Heart left ventricle (tissue), 16 donors: ENCODE results near the gene GARIN5B. TPM values are rescaled to one million over a fixed set of nuclear protein-coding genes. Genes with fewer than 3 reads are reported as not detected.

Experiments used
- ATAC-seq, 4 donors: fragments of 200-7000 bp; cut with Tn5 transposase; one replicate each; pipeline ENCODE4 v1.9.1; 2020 to 2022; ENCODE audit warnings: moderate library complexity in 4 of 4, mild to moderate bottlenecking in 3 of 4, moderate number of reproducible peaks in 1 of 4
- DNase-seq, 5 donors: peaks; one replicate each; pipeline ENCODE4 v3.0.0-alpha.2; 2020
- H3K27ac ChIP-seq, 12 donors: fragments of 200-600 bp; sonication (generic) in 4 of 12; one replicate each; pipeline versions ENCODE4 v1.5.0 to v1.8.0; 2016 to 2022; ENCODE audit warnings: mild to moderate bottlenecking in 2 of 12
- H3K27me3 ChIP-seq, 9 donors: fragments of 200-600 bp; sonication (generic) in 2 of 9; one replicate each; pipeline versions ENCODE4 v1.5.1 to v1.8.0; 2016 to 2022; ENCODE audit warnings: mild to moderate bottlenecking in 3 of 9
- H3K36me3 ChIP-seq, 9 donors: fragments of 200-600 bp; sonication (generic) in 2 of 9; one replicate each; pipeline versions ENCODE4 v1.5.0 to v1.8.0; 2018 to 2022; ENCODE audit warnings: mild to moderate bottlenecking in 2 of 9
- H3K4me1 ChIP-seq, 12 donors: fragments of 200-600 bp; sonication (generic) in 4 of 12; one replicate each; pipeline versions ENCODE4 v1.5.0 to v1.8.0; 2016 to 2022; ENCODE audit warnings: mild to moderate bottlenecking in 3 of 12
- H3K4me3 ChIP-seq, 12 donors: fragments of 200-600 bp; sonication (generic) in 4 of 12; one replicate each; pipeline versions ENCODE4 v1.5.0 to v1.8.0; 2017 to 2022; ENCODE audit warnings: mild to moderate bottlenecking in 9 of 12, moderate library complexity in 4 of 12
- H3K9me3 ChIP-seq, 12 donors: fragments of 200-600 bp; sonication (generic) in 4 of 12; one replicate each; pipeline versions ENCODE4 v1.5.0 to v1.8.0; 2016 to 2022; ENCODE audit warnings: mild to moderate bottlenecking in 1 of 12
- CTCF ChIP-seq, 12 donors: fragments of 200-600 bp; sonication (generic) in 4 of 12; IDR thresholded peaks; one replicate each; pipeline versions ENCODE4 v1.5.0 to v1.8.0; 2018 to 2022; ENCODE audit warnings: antibody characterized with exemption in 12 of 12, mild to moderate bottlenecking in 5 of 12
- POLR2A ChIP-seq, 2 donors: fragments of 450-650 bp; IDR thresholded peaks; one replicate each; pipeline ENCODE4 v1.6.1; 2017; ENCODE audit warnings: antibody characterized with exemption in 2 of 2, mild to moderate bottlenecking in 2 of 2, moderate library complexity in 2 of 2
- WGBS, 4 donors: extraction: QIAGEN DNeasy Blood & Tissue Kit in 2 of 4; methylation state at CpG; one replicate each; pipeline versions ENCODE4 v1.1.5 to v1.1.7; 2013 to 2018; 5-methylcytosine and 5-hydroxymethylcytosine counted together
- intact Hi-C, 10 donors: fragments of 100-400 bp; cut with DNase I; formaldehyde crosslinking; loops; one replicate each; pipeline versions ENCODE4 v1.11.1 to v1.14.2; 2022
- polyA plus RNA-seq, 2 donors: library from polyadenylated mRNA; stranded (reverse); fragments of 200-250 nt; gene quantifications; one replicate each; pipeline ENCODE4 v1.2.3, GENCODE V29; 2013
- total RNA-seq, 9 donors: library from RNA; depleted of rRNA in 2 of 9; stranded (reverse); fragments of >200 nt in 2 of 9; fragmentation: NEBNext Ultra II Directional in 3 of 9; extraction: Animal tissue kit (Norgen Biotek cat#: 25700) in 3 of 9; gene quantifications; one replicate each; pipeline versions ENCODE4 v1.1.0 to v1.2.4, GENCODE V29; 2016 to 2023
- donor health status: ischemic (EF 13 %, LVEDD 7.1; RV severe dilation, severe dysfunction).
- donor health status: healthy with polysubstance abuse.
- donor health status: DM: no; HTN: yes; CAD: no.
- donor health status: DM: no; HTN: no; CAD: no.
- donor health status: ischemic (EF 25% LVEDD 6.9; RV normal size, moderate dysfunction).
- donor health status: ischemic (EF 25% LVEDD 5.7; RV mildly dilated, moderate dysfunction).
- donor health status: healthy.
- donor health status: DM: yes; HTN: yes; CAD: no.
- donor health status: ischemic (EF 35%, LVEDD 5.7; RV mildly dilated, moderate dysfunction).
- donor health status: nonischemic (EF 11% LVEDD 7.7; RV severe dilation, severe dysfunction).
- donor health status: DM: yes; HTN: yes; CAD: no.
- donor health status: PGD.
- donor health status: ischemic (EF 29% LVEDD 5.4; RV normal size, mild dysfunction).
- donor health status: nonischemic (EF 23%, LVEDD 6.1; RV moderate dilation, normal function).

The GARIN5B gene
- total and polyA plus RNA-seq, 11 donors = not detected

- no peak for DNase-seq
- H3K4me3 ChIP-seq = no peak overlapping the region
- no peaks in the 10 kb centered on the region for H3K36me3 ChIP-seq
- H3K9me3 ChIP-seq = no peaks in the 10 kb centered on the region
- peaks cover 0 to 14% (median 10%) of the 10 kb centered on the region in 12 donors for H3K4me1 ChIP-seq
- intact Hi-C loops = no loop called here
- peaks cover 7 to 38% (median 21%) of the 10 kb centered on the region in 9 donors for H3K27me3 ChIP-seq
- WGBS, 4 donors = 85 to 88% (median 88%) methylated on average over 11 to 19 of the region's 19 CpGs
- TF ChIP-seq POLR2A (IDR thresholded peaks at IDR 0.05) = no peak
- H3K27ac ChIP-seq = no peak overlapping the region
- no peak for ATAC-seq
Observed at GRCh38 chr19:55358493-55358892, 4.6 kb downstream of the GARIN5B start.

- Histone ChIP-seq H3K9me3 (no peaks in the 10 kb centered on the region), H3K4me1 (peaks cover 0 to 19% (median 14%) of the 10 kb centered on the region in 12 donors), H3K27ac (no peak overlapping the region), H3K36me3 (no peaks in the 10 kb centered on the region), H3K27me3 (peaks cover 10 to 69% (median 46%) of the 10 kb centered on the region in 9 donors), H3K4me3 (no peak overlapping the region)
- WGBS, 4 donors = 32 to 45% (median 36%) methylated on average over 12 to 13 of the region's 13 CpGs
- no peak for TF ChIP-seq CTCF (IDR thresholded peaks at IDR 0.05)
- no peak for TF ChIP-seq POLR2A (IDR thresholded peaks at IDR 0.05)
- DNase-seq (no peak), ATAC-seq (no peak)
- intact Hi-C loops = no loop called here
Observed at GRCh38 chr19:55355213-55355821, 7.7 kb downstream of the GARIN5B start.

- Histone ChIP-seq H3K27ac (no peak within 1 kb of the TSS), H3K4me3 (peak within 1 kb of the TSS in 11 of 12 donors; percentile 13 to 56 (median 35)), H3K27me3 (peaks cover 10 to 75% (median 47%) of the 10 kb centered on the region in 9 donors), H3K9me3 (no peaks in the 10 kb centered on the region), H3K4me1 (peaks cover 0 to 19% (median 14%) of the 10 kb centered on the region in 12 donors), H3K36me3 (no peaks in the 10 kb centered on the region)
- 0 to 4% (median 2%) methylated on average over 9 to 42 of the region's 43 CpGs for WGBS, 4 donors
- DNase-seq = no peak
- ATAC-seq = no peak
- TF ChIP-seq POLR2A (IDR thresholded peaks at IDR 0.05) = no peak
- TF ChIP-seq CTCF (IDR thresholded peaks at IDR 0.05) = no peak
- intact Hi-C loops = no loop called here
Observed at GRCh38 chr19:55354698-55355212, 8.3 kb downstream of the GARIN5B start, which contains the start of gene COX6B2. TSS of gene COX6B2 (minus strand) at chr19:55354719. CDS start at chr19:55354521, 198 bp downstream.

GRCh38 chr19:55353803-55354697 is 9.0 kb downstream of the GARIN5B start:
- Histone ChIP-seq H3K27me3 (peaks cover 10 to 77% (median 47%) of the 10 kb centered on the region in 9 donors), H3K4me1 (peaks cover 0 to 19% (median 14%) of the 10 kb centered on the region in 12 donors), H3K4me3 (peak overlapping the region in 11 of 12 donors; percentile 13 to 56 (median 35)), H3K36me3 (no peaks in the 10 kb centered on the region), H3K27ac (no peak overlapping the region), H3K9me3 (no peaks in the 10 kb centered on the region)
- 1 to 3% (median 1%) methylated on average over 38 to 72 of the region's 72 CpGs for WGBS, 4 donors
- ATAC-seq = peak in 3 of 4 donors; percentile 59 to 92 (median 59)
- no peak for TF ChIP-seq POLR2A (IDR thresholded peaks at IDR 0.05)
- no peak for TF ChIP-seq CTCF (IDR thresholded peaks at IDR 0.05)
- intact Hi-C loops = no loop called here
- peak in 3 of 5 donors; percentile 52 to 67 (median 62) for DNase-seq
